CD4-positive, alpha-beta T cell treated with Interleukin-10 for 1 hour (primary cell): ENCODE data around the gene C11orf68.

ENCODE experiments used
- DNase-seq: peaks from one replicate; pipeline ENCODE4 v3.0.0-alpha.2; 2020

The C11orf68 gene

DNA sequence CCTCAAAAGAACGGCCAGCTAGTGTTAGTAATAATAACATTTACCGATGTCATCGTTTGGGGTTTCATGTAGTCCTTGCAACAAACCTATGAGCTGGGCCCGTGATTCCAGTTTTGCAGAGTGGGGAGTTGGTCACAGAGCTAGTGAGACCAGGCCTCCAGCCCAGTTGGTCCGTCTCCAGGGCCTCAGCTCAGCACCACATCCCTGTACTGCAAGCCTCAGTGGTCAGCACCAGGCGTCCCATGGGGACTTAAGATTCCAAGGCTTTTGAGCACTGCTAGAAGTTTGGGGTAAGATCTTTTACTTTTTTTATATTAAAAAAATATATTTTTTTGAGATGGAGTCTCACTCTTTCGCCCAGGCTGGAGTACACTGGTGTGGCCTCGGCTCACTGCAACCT is 25.3 kb upstream of the C11orf68 start:
- no peak for DNase-seq

DNA sequence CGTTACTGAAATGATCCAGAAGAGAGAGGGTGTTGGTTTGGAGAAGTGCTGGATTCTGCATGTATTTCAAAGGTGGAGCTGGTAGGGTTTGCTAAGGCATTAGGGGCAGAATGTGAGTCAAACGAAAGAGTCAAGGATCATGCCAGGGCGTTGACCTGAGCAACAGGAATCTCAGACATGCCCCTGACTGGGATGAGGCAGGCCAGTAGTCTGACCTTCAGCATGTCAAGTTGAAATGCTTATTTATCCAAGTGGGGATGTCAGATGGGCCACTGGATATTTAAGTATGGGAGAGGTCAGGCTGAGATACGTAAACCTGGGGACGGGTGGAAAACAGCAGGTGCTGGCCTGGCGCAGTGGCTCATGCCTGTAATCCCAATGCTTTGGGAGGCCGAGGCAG is 23.7 kb upstream of the C11orf68 start:
- DNase-seq = no peak

DNA sequence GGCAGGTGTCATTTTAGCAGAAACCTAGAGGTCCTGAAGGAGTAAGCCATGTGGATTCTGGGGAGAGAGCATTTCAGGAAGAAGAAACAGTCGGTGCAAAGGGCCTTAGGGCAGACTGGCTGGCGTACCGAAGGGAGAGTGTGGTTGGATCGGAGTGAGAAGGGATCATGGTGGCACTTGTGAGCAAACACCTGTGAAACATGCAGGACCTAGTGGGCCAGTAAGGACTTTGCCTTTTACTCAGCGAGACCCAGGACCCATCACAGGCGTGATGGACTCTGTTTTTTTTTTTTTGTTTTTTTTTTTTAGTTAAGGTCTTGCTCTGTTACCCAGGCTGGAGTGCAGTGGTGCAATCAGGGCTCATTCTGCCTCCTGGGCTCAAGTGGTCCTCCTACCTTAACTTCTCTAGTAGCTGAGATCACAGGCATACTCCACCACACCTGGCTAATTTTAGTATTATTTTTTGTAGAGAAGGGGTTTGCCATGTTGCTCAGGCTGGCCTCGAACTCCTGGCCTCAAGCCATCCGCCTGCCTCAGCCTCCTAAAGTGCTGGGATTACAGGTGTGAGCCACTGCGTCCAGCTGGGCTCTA is 23.0 kb upstream of the C11orf68 start:
- no peak for DNase-seq

DNA sequence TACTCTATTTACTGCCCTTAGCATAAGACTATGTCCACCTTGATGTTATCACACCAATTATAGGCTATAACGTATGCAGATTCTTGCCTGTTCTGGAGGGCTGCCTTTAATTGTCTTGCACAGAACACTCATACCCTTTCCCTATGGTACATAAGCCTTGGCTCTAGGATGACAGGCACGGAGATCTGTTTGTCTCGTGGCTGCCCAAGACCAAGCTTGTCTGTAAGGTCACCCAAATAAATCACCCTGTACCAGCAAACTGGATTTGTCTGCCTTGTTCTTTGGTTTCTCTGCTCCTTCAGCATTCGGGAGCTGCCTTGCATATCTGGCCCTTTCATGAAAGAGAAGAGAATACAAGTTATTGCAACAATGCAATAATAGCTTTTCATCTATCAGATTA is 18.9 kb upstream of the C11orf68 start:
- DNase-seq = no peak

DNA sequence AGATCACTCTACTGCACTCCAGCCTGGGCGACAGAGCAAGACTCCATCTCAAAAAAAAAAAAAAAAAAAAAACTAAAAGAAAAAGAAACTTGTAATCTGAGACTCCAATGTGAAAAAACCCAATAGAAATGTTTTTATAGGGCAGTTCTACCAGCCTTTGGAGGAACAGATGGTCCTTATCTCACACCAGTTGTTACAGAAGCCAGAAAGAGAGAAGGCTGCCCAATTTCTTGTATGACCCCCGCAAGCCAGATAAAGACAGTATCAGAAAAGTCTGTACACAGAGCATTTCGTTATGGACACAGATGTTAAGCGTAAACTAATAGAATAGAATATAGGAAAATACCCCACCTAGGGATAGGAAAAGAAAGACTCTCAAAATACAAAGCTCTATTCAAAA is 15.2 kb upstream of the C11orf68 start:
- DNase-seq = no peak

DNA sequence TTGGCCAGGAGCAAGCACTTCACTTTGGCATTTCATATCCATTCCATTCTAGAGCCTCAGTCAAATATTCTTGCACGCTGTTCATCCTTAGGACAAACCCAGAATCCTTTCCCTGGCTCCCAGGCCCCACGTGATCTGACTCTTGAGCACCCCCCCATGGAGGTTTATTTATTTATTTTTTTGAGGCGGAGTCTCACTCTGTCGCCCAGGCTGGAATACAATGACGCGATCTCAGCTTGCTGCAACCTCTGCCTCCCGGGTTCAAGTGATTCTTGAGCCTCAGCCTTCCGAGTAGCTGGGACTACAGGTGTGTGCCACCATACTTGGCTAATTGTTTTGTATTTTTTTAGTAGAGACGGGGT is 13.7 kb upstream of the C11orf68 start:
- no peak for DNase-seq

DNA sequence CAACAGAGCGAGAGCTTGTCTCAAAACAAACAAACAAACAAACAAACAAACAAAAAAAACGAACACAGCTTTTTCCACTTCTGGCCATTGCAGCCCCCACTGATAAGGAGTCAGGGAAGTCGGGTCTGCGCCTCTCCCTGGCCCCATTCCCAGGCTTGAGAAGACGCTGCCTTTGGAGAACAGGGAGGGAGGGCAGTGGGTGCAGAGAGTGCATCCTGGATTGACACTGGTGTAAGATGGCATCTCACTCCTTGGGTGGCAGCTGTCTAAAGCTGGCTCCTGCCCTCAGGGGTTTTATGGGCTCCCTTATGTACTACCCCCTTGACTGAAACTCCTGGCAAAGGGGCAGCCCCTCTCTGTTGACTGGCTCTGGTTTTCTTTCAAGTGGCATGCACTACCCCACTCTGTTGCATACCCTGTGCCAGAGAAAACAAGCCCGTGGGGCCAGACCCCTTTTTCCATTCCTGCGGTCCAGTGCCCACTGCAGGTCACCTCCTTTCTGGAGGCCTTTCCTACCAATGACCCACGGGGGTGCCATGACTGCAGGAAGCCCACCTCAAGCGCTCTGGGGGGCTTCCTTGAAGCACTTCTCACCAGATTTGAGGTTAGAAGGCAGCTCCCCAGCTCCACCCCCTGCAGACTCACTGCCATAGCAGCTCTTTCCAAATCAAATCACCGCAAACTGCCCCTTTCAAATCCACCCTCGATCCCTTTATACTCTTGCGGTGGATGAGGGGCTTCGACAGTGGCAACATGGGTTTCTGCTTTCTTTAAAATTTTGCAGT is 13.1 kb upstream of the C11orf68 start:
- DNase-seq = no peak

DNA sequence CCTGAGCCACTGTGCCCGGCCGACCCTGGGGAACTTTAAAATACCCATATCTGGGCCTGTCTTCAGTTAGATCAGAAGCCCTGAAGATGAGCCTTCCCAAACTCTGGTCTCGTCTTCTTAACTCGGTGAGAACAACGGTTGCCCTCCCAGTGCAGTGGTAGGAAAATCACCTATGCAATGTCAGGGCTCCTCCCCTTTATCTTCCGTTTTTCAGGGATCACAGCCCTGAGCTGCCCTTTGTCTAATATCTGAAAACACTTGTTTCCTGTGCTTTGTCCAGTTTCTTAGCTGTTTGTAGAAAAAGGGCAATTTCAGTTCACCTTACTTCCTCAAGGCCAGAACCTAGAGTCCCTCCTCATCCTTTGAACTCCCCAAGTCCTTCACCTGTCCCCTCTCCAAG is 9.8 kb upstream of the C11orf68 start:
- DNase-seq = no peak

DNA sequence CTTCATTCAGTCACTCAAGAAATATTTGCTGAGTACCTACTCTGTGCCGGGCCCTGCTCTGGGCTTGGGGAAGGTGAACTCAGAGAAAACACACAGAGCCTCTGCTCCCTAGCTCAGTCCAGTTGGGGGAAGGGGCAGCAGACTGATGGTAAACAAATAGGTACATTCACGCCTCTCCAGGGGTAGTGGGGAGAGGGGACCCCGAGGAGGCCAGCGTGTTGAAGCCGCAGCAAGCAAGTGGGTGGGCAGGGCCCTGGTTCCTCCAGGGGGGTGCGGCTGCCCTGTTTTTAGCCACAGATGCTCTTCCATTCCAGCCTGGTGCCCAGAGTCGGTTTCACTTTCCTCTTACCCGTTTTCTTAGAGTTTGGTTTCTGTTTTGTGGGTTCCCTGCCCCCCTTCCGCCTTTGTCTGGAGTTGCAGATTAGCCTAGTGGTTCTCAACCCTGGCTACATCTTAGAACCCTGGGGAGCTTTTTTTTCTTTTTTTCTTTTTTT is 9.1 kb upstream of the C11orf68 start:
- DNase-seq = peak; percentile 88

DNA sequence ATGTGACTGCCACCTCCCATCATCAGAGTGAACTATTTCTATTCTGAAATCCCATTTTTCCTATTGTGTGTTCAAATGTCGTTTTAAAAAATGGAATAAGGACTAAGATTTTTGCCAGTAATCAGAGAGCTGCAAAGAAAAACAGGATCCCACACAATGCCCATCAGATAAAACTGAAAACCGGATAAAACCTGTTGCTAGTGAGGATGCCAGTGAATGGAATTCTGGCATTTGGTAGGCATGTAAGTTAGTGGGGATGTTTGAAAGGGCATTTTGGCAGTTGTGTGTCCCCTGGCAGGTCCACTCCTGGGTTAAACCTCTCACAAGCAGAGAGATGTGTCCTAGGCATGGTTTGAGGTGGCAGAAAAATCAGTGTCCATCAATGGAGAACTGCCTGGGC is 6.5 kb upstream of the C11orf68 start:
- DNase-seq = no peak

DNA sequence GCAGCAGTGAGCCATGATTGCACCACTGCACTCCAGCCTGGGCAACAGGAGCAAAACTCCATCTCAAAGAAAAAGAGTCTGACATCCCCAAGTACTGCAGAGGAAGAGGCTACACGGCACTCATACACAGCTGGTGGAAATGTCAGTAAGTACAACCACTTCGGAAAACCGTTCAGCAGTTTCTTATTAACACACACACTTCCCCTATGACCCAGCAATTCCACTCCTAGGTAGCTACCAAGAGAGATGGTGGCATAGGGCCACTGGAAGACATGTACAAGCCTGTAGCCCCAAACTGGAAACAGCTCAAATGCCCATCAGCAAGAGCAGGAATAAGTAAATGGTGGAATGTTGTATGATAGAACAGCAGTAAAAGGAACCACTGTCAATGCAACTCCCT is 3.7 kb upstream of the C11orf68 start:
- no peak for DNase-seq

DNA sequence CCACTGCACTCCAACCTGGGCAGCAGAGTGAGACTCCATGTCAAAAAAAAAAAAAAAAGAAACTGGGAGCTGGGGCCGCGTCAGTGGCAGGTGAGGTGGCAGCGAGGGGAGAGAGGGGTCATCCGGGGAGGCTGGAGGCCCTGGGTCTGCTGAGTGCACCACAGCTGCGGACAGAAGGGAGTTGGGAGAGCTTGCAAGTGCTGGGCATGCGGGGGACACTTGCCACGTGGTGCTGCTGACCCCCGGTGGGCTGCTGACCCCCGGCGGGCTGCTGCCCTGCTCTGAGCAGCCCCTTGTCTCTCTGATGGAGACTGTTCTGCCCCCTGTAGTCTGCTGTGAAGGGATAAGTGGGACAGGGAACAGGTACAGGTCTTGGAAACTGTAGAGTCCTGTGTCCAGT is 3.0 kb upstream of the C11orf68 start:
- no peak for DNase-seq

DNA sequence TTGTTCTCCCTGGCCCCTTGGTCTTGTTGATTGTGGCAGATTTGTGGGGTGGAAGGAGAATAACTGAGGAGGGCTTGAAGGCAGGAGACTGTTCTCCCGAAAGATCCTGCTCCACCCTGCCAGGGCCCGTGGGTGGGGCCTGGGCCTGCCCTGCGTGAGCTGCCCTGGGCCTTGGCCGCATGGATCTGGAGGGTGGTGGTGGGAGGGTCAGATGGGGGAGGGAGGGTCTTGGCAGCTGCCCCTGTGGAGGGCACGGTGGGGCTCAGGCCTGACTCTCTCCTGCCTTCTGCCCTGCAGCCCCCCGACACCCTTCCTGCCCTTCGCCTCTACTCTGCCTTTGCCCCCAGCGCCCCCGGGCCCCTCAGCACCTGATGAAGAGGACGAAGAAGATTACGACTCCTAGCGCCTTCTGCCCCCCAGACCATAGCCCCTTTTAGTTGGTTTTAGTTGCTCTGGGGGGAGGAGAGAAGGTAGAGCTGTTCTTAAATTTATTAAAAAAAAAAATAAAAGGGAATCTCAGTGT is 2.2 kb upstream of the C11orf68 start:
- DNase-seq = no peak

DNA sequence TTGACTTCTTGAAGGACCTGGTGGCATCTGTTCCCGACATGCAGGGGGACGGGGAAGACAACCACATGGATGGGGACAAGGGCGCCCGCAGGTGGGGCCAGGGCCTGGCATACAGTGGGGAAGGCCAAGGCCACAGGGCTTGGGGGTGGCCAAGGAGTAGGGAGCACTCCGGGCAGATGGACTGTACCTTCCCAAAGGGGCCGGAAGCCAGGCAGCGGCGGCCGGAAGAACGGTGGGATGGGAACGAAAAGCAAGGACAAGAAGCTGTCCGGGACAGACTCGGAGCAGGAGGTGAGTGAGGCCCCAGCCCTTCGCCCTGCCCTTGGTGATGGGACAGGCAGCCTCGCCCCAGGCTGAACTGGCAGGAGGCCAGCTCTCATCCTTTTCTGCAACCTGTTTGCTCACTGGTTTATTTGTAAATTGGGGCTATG is 1.5 kb upstream of the C11orf68 start:
- DNase-seq = no peak

DNA sequence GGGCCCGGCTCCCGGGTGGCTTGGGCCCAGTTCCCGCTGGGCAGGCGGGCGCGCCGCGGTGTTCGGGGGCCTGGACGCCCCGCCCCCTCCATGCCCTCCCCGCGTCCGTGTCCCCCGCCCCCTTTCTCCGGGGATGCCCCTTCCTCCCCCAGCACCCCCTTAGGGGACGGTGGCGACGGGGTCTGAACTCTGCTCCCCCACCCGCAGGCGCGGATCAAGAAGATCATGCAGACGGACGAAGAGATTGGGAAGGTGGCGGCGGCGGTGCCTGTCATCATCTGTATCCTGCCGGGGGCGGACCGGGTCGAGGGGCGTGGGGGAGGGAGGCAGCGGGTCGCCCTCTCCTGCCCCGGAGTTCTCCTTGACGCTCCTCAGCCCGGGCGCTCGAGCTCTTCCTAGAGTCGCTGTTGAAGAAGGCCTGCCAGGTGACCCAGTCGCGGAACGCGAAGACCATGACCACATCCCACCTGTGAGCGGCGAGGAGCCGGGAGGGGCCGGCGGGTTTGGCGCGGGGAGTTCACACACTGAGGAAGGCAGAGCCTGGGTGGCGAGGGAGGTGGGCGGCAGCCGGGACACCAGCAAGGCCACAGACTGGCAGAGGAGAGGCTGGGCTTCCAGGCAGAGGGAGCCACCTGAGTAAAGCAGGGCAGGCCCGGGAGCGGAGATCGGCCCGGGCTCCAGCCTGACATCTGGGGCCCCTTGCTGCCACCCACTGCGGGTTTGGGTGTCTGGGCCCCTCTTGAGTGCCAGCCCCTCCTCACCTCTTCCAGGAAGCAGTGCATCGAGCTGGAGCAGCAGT is 910 bp upstream of the C11orf68 start:
- peak; percentile 71 for DNase-seq

DNA sequence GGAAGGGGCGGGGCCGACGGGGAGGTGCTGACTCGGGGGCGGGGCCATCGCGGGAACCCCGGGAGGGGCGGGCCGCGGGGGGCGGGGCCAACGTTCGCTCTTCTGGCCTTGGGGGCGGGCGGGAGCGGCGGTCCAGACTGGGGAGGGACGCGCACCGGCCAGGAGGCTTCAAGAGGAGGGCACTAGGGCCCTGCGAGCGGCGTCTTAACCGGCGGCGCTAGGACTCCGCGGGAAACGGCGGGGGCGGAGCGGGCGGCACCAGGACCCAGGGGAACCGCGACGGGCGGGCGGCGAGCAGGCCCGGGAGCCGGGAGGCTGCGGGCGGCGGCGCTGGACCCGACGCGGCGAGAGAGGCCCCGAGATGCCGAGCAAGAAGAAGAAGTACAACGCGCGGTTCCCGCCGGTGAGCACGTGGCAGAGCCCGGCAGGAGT is 295 bp upstream of the C11orf68 start, which contains the start of gene DRAP1:
Gene DRAP1 (plus strand): TSS at position 286 of the 432 bp plus-strand sequence. CDS start 76 bp downstream, at position 362.
- DNase-seq = peak; percentile 98

DNA sequence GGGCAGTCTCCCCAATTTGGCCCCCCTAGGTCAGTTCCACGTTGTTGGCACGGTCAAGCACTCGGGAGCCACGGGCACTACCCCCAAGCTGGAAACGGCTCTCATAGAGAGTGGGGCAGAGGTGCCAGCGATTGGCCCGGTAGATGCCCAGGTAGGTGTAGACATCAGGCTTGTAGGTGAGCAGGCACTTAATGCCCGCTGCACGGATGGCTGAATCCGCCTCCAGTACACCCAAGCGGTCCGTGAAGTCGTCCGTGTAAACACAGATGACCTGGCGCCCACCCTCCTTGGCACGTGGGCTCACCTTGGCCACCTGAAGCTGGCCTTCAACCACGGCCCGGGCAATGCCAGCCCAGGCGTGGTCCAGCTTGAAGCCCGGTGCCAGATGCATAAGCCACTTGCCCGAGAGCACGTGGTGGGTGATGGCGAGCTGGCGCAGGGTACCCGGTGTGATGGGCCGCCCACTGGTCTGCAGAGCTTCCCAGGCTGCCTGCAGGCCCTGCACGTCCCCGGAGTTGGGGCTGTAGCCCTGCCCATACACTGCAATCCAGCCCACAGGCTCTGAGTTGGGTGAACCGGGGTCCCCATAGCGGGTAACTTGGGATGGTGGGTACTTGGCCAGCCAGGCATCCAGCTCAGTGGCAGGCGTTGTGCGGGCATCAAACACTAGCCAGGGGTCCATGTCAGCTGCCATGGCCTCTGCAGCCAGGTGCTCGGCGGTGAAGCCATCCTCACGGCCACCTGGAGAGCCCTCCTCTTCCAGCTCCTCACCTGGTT is 1.2 kb downstream of the C11orf68 start:
- no peak for DNase-seq

DNA sequence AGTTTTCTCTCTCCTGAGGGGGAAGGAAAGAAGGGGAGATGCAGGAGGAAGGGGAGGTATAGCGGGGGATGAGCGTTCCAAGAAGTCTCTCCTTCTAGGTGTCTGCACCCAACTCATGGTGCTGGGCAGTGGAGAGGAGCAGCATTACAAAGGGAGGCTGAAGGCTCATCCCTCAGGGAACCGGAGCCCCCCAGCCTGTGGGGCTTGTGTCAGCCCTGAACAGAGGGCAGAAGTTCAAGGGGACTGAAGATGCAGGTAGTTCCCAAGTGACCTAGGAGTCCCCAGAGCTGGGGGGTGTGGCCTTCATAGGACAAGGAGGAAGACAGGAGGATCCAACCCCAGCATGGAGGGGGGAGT is 1.8 kb downstream of the C11orf68 start:
- no peak for DNase-seq

DNA sequence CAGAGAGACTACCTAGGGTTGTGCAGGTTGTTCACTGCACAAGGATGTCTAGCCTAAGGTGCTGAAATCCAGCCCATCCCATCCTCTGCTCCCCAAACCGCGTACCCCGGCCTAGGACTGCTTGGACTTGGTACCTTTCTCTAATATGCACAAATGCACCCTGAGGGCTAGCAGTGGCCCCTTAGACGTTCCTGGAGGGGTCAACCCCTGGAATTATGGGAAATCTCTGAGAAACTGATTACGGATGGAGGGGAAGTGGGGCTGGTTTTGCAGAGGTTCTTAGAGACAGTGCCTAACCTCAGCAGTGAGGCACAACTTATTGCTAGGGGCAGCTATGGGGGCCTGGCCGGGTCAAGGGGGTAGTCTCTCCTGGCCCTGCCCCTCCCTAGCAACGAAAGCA is 2.5 kb downstream of the C11orf68 start:
- no peak for DNase-seq

DNA sequence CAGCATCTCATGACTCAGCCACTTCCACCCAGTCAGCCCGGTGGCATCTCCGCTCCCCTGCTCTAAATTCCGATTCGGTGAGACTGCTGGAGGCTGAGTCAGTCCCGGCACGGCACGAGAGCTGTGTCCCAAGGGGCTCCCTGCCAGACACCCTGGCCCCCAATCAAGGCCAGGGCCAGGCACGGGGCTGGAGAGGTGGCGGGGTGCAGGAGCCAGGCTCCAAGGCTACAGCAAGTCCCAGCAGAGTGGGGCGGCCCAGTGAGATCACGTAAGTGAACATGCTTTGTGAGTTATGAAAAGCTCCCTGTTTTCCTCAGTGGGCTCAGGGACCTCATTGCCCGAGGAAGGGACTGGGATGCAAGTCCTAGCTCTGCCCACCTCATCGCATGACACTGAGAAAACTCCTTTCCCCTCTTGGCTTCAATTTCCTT is 3.0 kb downstream of the C11orf68 start:
- DNase-seq = no peak

DNA sequence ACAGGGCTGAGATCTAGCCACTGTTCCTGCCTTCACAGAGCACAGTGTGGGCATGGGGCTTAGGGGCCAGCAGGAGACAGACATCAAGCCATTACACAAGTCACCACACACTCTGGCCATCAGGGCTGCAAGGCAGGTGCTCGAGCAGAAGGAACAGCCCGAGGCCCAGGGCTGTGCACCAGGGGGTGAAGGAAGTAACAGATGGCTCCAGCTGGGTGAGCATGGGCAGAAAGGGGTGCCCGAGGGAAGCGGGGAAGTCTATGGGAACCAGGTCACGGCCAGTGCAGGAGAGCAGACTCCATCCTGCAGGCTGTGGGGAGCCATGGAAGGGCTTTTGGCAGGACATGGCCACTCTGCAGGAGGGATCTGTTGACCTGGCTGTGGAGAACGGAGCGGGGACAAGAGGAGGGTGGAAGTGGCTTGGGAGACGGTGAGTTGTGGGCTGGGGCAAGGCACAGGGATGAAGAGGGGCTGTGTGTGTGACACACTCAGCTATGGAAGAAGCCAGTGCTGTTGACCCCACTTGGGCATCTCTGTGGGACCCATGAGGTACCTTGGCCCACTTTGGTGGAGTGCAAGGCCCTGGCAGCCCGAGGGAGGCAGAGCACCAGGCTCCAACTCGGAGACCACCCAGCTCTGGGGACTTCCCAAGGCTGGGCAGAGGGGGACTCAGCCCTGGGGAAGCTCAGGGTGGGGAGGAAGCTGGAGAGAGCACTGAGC is 3.6 kb downstream of the C11orf68 start:
- DNase-seq = no peak

DNA sequence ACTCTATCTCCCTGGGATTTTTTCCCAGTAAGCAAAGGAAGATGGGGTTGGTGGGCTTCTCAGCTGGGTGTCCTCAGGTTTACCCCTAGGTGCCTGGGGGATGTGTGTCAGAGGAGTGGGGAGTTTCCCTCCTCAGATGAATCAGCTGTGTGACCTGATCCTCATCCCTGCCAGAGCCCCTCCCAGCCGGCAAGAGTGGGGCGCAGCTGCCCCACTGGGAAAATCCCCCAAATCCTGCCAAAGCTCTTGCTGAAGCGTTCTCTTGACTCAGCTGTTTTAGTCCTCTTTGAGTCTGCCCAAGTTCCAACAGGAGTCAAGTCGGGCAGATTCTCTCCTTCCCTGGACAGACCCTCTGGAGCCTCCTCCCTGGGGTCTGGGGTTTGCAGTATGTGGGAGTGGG is 6.0 kb downstream of the C11orf68 start:
- DNase-seq = no peak
